Measurements from ENCODE around the gene CPNE8. TPM values are rescaled to one million over a fixed set of nuclear protein-coding genes. Genes with fewer than 3 reads are reported as not detected.

CPNE8 gene
- total RNA-seq, 4 donors from 2014 or later = 11.1 to 35.2 (median 16.7) TPM

DNA sequence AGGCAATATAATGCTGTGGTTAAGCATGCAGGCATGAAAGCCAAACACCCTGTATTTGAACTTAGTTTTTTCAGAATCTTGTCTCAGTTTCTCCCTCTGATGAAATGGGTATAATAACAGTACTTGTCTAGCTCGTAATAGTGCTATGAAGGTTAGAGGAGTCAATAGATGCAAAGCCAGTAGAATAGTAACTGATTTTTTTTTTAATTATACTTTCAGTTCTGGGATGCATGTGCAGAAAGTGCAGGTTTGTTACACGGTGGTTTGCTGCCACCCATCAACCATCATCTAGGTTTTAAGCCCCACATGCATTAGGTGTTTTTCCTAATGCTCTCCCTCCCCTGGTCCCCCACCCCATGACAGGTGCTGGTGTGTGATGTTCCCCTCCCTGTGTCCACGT, 87.4 kb downstream of the CPNE8 start:
- no peaks in the 10 kb centered on the region for H3K36me3 ChIP-seq
- no peak for TF ChIP-seq POLR2A (IDR thresholded peaks at IDR 0.05)
- TF ChIP-seq, protein P1, sequence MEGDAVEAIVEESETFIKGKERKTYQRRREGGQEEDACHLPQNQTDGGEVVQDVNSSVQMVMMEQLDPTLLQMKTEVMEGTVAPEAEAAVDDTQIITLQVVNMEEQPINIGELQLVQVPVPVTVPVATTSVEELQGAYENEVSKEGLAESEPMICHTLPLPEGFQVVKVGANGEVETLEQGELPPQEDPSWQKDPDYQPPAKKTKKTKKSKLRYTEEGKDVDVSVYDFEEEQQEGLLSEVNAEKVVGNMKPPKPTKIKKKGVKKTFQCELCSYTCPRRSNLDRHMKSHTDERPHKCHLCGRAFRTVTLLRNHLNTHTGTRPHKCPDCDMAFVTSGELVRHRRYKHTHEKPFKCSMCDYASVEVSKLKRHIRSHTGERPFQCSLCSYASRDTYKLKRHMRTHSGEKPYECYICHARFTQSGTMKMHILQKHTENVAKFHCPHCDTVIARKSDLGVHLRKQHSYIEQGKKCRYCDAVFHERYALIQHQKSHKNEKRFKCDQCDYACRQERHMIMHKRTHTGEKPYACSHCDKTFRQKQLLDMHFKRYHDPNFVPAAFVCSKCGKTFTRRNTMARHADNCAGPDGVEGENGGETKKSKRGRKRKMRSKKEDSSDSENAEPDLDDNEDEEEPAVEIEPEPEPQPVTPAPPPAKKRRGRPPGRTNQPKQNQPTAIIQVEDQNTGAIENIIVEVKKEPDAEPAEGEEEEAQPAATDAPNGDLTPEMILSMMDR (IDR thresholded peaks at IDR 0.05) = no peak
- intact Hi-C loops (cut with DNase I; ENCODE audit: low total_unique reads) = no loop called here
- H3K9me3 ChIP-seq = no peaks in the 10 kb centered on the region
- DNase-seq = no peak
- no peak overlapping the region for H3K27ac ChIP-seq
- no peaks in the 10 kb centered on the region for H3K27me3 ChIP-seq
- H3K4me3 ChIP-seq = no peak overlapping the region
- no peaks in the 10 kb centered on the region for H3K4me1 ChIP-seq

DNA sequence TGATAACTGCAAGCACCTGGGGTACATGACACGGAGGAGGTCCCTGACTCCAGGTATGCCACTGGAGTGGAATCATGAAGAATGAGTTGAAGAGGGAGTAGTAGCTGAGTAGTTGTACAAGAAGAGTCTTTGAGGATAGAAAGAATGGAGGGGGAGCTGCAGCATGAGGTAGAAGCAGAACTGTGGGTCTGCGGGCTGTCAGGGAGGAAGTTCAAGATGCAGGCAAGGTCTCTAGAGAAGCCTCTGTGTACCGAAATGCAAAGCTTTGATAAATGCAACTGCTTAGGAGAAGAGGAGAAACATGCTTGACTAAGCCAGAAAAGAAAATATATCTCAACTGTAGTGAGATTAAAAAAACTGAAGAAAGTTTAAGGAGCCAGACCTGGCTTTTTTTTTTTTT, 91.5 kb downstream of the CPNE8 start:
- intact Hi-C loops (cut with DNase I; ENCODE audit: low total_unique reads) = no loop called here
- H3K27me3 ChIP-seq = no peaks in the 10 kb centered on the region
- DNase-seq = no peak
- H3K4me3 ChIP-seq = no peak overlapping the region
- no peaks in the 10 kb centered on the region for H3K9me3 ChIP-seq
- no peaks in the 10 kb centered on the region for H3K4me1 ChIP-seq
- H3K36me3 ChIP-seq = no peaks in the 10 kb centered on the region
- no peak overlapping the region for H3K27ac ChIP-seq
- TF ChIP-seq POLR2A (IDR thresholded peaks at IDR 0.05) = no peak
- TF ChIP-seq, protein P1 (IDR thresholded peaks at IDR 0.05) = no peak

DNA sequence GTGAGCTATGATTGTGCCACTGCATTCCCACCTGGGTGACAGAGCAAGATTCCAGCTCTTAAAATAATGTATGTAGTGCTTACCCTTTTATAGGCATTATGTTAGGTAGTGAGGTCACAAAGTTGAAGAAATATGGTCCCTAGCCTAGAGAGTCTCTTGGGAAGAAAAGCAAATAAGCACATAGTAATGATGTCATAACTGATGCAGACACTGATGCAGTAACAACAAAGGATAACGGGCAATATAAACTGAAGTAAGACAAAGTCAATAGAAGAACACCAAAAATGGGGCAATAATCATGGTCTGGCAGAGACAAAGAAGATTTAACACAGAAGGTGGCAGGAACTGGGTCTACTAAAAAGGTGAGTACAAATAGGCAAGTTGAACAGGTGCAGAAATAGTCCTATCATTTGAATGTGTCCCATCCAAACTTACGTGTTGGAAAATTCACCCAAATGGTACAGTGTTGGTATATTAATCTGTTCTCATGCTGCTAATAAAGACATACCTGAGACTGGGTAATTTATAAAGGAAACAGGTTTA, 93.5 kb downstream of the CPNE8 start:
- intact Hi-C loops (cut with DNase I; ENCODE audit: low total_unique reads) = no loop called here
- TF ChIP-seq POLR2A (IDR thresholded peaks at IDR 0.05) = no peak
- TF ChIP-seq, protein P1 (IDR thresholded peaks at IDR 0.05) = no peak
- H3K36me3 ChIP-seq = no peaks in the 10 kb centered on the region

DNA sequence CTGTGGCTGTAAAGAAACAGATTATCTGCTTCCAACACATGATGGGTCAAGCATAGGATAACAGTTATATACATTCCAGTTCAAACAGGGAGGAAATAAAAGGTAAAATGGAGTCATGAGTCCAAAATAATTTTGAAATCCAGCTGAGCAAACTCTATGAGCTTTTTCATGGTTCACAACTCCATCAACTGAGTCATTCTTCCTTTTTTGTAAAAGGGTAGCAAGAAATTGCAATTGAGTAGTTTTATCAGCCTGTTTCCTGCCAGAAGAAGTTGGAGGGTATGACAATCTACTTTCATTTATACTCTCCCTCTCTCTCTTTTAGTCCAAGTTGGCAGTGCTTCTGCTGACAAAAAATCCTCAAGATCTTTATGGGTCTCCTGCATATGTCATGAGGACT, 95.6 kb downstream of the CPNE8 start:
- TF ChIP-seq, protein P1 (IDR thresholded peaks at IDR 0.05) = no peak
- TF ChIP-seq POLR2A (IDR thresholded peaks at IDR 0.05) = no peak
- intact Hi-C loops (cut with DNase I; ENCODE audit: low total_unique reads) = no loop called here

More for the DNA sequence above, 93.5 kb downstream of the CPNE8 start:
- Histone ChIP-seq H3K27me3 (no peaks in the 10 kb centered on the region), H3K4me1 (no peaks in the 10 kb centered on the region), H3K27ac (no peak overlapping the region), H3K4me3 (no peak overlapping the region), H3K9me3 (no peaks in the 10 kb centered on the region)
- DNase-seq = no peak

DNA sequence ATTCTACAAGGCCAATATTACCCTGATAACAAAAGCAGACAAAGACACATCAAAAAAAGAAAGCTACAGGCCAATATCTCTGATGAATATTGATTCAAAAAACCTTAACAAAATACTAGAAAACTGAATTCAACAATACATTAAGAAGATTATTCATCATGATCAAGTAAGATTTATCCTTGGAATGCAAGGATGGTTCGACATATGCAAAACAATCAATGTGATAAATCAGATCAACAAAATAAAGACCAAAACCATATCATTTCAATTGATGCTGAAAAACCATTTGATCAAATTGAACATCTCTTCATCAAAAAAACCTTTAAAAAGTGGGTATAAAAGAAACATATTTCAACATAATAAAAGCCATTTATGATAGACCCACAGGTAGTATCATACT, 117.3 kb downstream of the CPNE8 start:
- no peak for DNase-seq
- Histone ChIP-seq H3K36me3 (peaks cover 0 to 2% of the 10 kb centered on the region in 2 donors), H3K27ac (no peak overlapping the region), H3K4me1 (no peaks in the 10 kb centered on the region), H3K4me3 (no peak overlapping the region), H3K9me3 (peaks cover 0 to 16% of the 10 kb centered on the region in 2 donors), H3K27me3 (no peaks in the 10 kb centered on the region)
- TF ChIP-seq, protein P1 (IDR thresholded peaks at IDR 0.05) = no peak
- TF ChIP-seq POLR2A (IDR thresholded peaks at IDR 0.05) = no peak
- intact Hi-C loops (cut with DNase I; ENCODE audit: low total_unique reads) = no loop called here

More for the DNA sequence above, 95.6 kb downstream of the CPNE8 start:
- Histone ChIP-seq H3K27ac (no peak overlapping the region), H3K36me3 (no peaks in the 10 kb centered on the region), H3K9me3 (no peaks in the 10 kb centered on the region), H3K4me1 (no peaks in the 10 kb centered on the region), H3K4me3 (no peak overlapping the region), H3K27me3 (no peaks in the 10 kb centered on the region)
- DNase-seq = no peak
